H9 (cell line): Measurements from ENCODE around the gene OR9Q1. TPM values are rescaled to one million over a fixed set of nuclear protein-coding genes. Genes with fewer than 3 reads are reported as not detected.

Source experiments
- DNase-seq: peaks from one replicate; pipeline ENCODE4 v3.0.0-alpha.2; 2017
- H2AFZ ChIP-seq: one replicate; pipeline ENCODE4 v1.6.1; 2013; ENCODE audit warnings: mild to moderate bottlenecking, low read length, control low read depth, moderate library complexity
- H2AK5ac ChIP-seq: 2 replicates; pipeline ENCODE4 v1.6.1; 2013; ENCODE audit warnings: low read length, control low read depth, mixed read lengths; ENCODE audit not compliant: insufficient read length
- H2BK120ac ChIP-seq: one replicate; pipeline ENCODE4 v1.6.1; 2013; ENCODE audit warnings: low read depth, mild to moderate bottlenecking, low read length, control low read depth, inconsistent platforms; ENCODE audit not compliant: poor library complexity, severe bottlenecking
- H2BK12ac ChIP-seq: 2 replicates; pipeline ENCODE4 v1.6.1; 2013; ENCODE audit warnings: low read length, control low read depth, mixed read lengths, low read depth; ENCODE audit not compliant: insufficient read length
- H2BK15ac ChIP-seq: 2 replicates; pipeline ENCODE4 v1.6.1; 2013; ENCODE audit warnings: low read depth, low read length, control low read depth
- H2BK20ac ChIP-seq: one replicate; pipeline ENCODE4 v1.6.1; 2013; ENCODE audit warnings: low read depth, mild to moderate bottlenecking, low read length, control low read depth, inconsistent platforms; ENCODE audit not compliant: poor library complexity, severe bottlenecking
- H2BK5ac ChIP-seq: 2 replicates; pipeline ENCODE4 v1.6.1; 2013; ENCODE audit warnings: low read length, control low read depth, mixed read lengths; ENCODE audit not compliant: insufficient read length
- H3K14ac ChIP-seq: 2 replicates; pipeline ENCODE4 v1.6.1; 2013; ENCODE audit warnings: low read length, control low read depth; ENCODE audit not compliant: insufficient read depth
- H3K18ac ChIP-seq: 2 replicates; pipeline ENCODE4 v1.6.1; 2013; ENCODE audit warnings: low read depth, mild to moderate bottlenecking, mixed read lengths, low read length, control low read depth; ENCODE audit not compliant: insufficient read length
- H3K23ac ChIP-seq: 2 replicates; pipeline ENCODE4 v1.6.1; 2013; ENCODE audit warnings: low read length, control low read depth, mixed read lengths, low read depth; ENCODE audit not compliant: insufficient read length
- H3K23me2 ChIP-seq: 2 replicates; pipeline ENCODE4 v1.6.1; 2013; ENCODE audit warnings: low read depth, mild to moderate bottlenecking, mixed read lengths, low read length, control low read depth; ENCODE audit not compliant: insufficient read length, poor library complexity, severe bottlenecking
- H3K27ac ChIP-seq: 2 replicates; pipeline ENCODE4 v1.5.1; 2013; ENCODE audit warnings: low read length, control low read depth, mixed read lengths, low read depth; ENCODE audit not compliant: insufficient read length
- H3K27me3 ChIP-seq: 2 replicates; pipeline ENCODE4 v1.6.1; 2013; ENCODE audit warnings: low read length, control low read depth, inconsistent platforms; ENCODE audit not compliant: insufficient read depth
- H3K4ac ChIP-seq: 2 replicates; pipeline ENCODE4 v1.6.1; 2013; ENCODE audit warnings: low read depth, mild to moderate bottlenecking, control low read depth, inconsistent platforms, low read length, moderate library complexity
- H3K4me1 ChIP-seq: 2 replicates; pipeline ENCODE4 v1.6.1; 2013; ENCODE audit warnings: low read length, control low read depth, inconsistent platforms; ENCODE audit not compliant: insufficient read depth
- H3K4me2 ChIP-seq: 2 replicates; pipeline ENCODE4 v1.6.1; 2013; ENCODE audit warnings: low read length, control low read depth, mixed read lengths; ENCODE audit not compliant: insufficient read length, insufficient read depth
- H3K56ac ChIP-seq: 2 replicates; pipeline ENCODE4 v1.6.1; 2013; ENCODE audit warnings: low read depth, mild to moderate bottlenecking, mixed read lengths, low read length, control low read depth; ENCODE audit not compliant: insufficient read length
- H3K79me1 ChIP-seq: 2 replicates; pipeline ENCODE4 v1.6.1; 2013; ENCODE audit warnings: low read depth, mild to moderate bottlenecking, moderate library complexity, low read length, control low read depth, inconsistent platforms; ENCODE audit not compliant: insufficient read depth, poor library complexity, severe bottlenecking
- H3K79me2 ChIP-seq: 2 replicates; pipeline ENCODE4 v1.6.1; 2013; ENCODE audit warnings: low read length, control low read depth, inconsistent platforms; ENCODE audit not compliant: insufficient read depth
- H3K9ac ChIP-seq: 2 replicates; pipeline ENCODE4 v1.6.1; 2013; ENCODE audit warnings: low read length, control low read depth, mixed read lengths; ENCODE audit not compliant: insufficient read length; ENCODE audit errors: extremely low read depth
- H3K9me3 ChIP-seq: one replicate; pipeline ENCODE4 v1.6.1; 2013; ENCODE audit warnings: low read depth, low read length, inconsistent platforms; ENCODE audit not compliant: control insufficient read depth
- H3T11ph ChIP-seq: one replicate; pipeline ENCODE4 v1.6.1; 2013; ENCODE audit warnings: mild to moderate bottlenecking, low read length, control low read depth, inconsistent platforms
- H4K20me1 ChIP-seq: one replicate; pipeline ENCODE4 v1.6.1; 2013; ENCODE audit not compliant: control insufficient read depth, insufficient read length, insufficient read depth
- H4K5ac ChIP-seq: 2 replicates; pipeline ENCODE4 v1.6.1; 2013; ENCODE audit warnings: low read depth, mild to moderate bottlenecking, mixed read lengths, low read length, control low read depth; ENCODE audit not compliant: insufficient read length
- H4K8ac ChIP-seq: replicated peaks from 2 replicates; pipeline ENCODE4 v1.6.1; 2013; ENCODE audit warnings: low read length, control low read depth, mixed read lengths, low read depth; ENCODE audit not compliant: insufficient read length
- H4K91ac ChIP-seq: 2 replicates; pipeline ENCODE4 v1.6.1; 2013; ENCODE audit warnings: low read depth, mild to moderate bottlenecking, moderate library complexity, mixed read lengths, low read length, control low read depth; ENCODE audit not compliant: insufficient read length
- H3K27ac Mint-ChIP-seq, 3 experiments: 2 replicates in 2 of 3; 3 replicates in 1 of 3; pipeline ENCODE4 v1.8.0; 2020 to 2021; ENCODE audit warnings: mixed read lengths in 3 of 3, mild to moderate bottlenecking in 1 of 3, moderate library complexity in 1 of 3
- H3K27me3 Mint-ChIP-seq: 2 replicates; pipeline ENCODE4 v1.8.0; 2021; ENCODE audit warnings: low read depth, mild to moderate bottlenecking, moderate library complexity, mixed read lengths
- H3K36me3 Mint-ChIP-seq, 3 experiments: 2 replicates in 2 of 3; 3 replicates in 1 of 3; pipeline ENCODE4 v1.8.0; 2020 to 2021; ENCODE audit warnings: low read depth in 3 of 3, mixed read lengths in 3 of 3; ENCODE audit not compliant: insufficient read depth in 1 of 3
- H3K4me1 Mint-ChIP-seq, 2 experiments: 2 replicates each; pipeline ENCODE4 v1.8.0; 2020; ENCODE audit warnings: mixed read lengths in 2 of 2
- H3K4me3 Mint-ChIP-seq, 2 experiments: 2 replicates in 1 of 2; 3 replicates in 1 of 2; pipeline ENCODE4 v1.8.0; 2020 to 2021; ENCODE audit warnings: mild to moderate bottlenecking in 2 of 2, mixed read lengths in 2 of 2, moderate library complexity in 1 of 2
- H3K9me3 Mint-ChIP-seq, 2 experiments: 2 replicates in 1 of 2; 3 replicates in 1 of 2; pipeline ENCODE4 v1.8.0; 2020; ENCODE audit warnings: mild to moderate bottlenecking in 2 of 2, mixed read lengths in 2 of 2, moderate library complexity in 1 of 2
- WGBS: extraction: QIAGEN DNeasy Blood & Tissue Kit; methylation state at CpG from one replicate; pipeline ENCODE4 v1.1.7; 2013; ENCODE audit warnings: missing lambda C conversion rate, low lambda C conversion rate, mixed read lengths; ENCODE audit not compliant: insufficient read length; ENCODE audit errors: extremely low coverage; 5-methylcytosine and 5-hydroxymethylcytosine counted together
- total RNA-seq: library from RNA; stranded (reverse); gene quantifications from 2 replicates; pipeline ENCODE4 v1.2.1, GENCODE V29; 2021
- TF ChIP-seq, protein P1 (sequence below): fragments of 200-600 bp; sonication (generic); conservative IDR thresholded peaks from 3 replicates; pipeline ENCODE4 v1.8.0; 2021; ENCODE audit warnings: antibody characterized with exemption, mild to moderate bottlenecking

The OR9Q1 gene
- total RNA-seq, 1 experiment from 2014 or later, result not detected

GRCh38 chr11:58121096-58121495 lies 97.4 kb downstream of the OR9Q1 start:
- Histone ChIP-seq H3K23ac (no peak overlapping the region), H3K4me1 (no peaks in the 10 kb centered on the region), H3K4me2 (no peak overlapping the region), H3K79me1 (no peaks in the 10 kb centered on the region), H2BK15ac (no peak overlapping the region), H3K27me3 (no peaks in the 10 kb centered on the region), H3K18ac (no peak overlapping the region), H3K23me2 (no peaks in the 10 kb centered on the region), H4K5ac (no peak overlapping the region), H3K14ac (no peak overlapping the region), H2AFZ (no peak overlapping the region), H3K79me2 (no peaks in the 10 kb centered on the region), H4K91ac (no peak overlapping the region), H2AK5ac (no peak overlapping the region), H3K9me3 (no peaks in the 10 kb centered on the region), H4K20me1 (no peaks in the 10 kb centered on the region), H4K8ac (no peak overlapping the region), H3K9ac (no peak overlapping the region), H3T11ph (no peak overlapping the region), H2BK20ac (no peak overlapping the region), H3K4ac (no peak overlapping the region), H2BK12ac (no peak overlapping the region), H2BK120ac (no peak overlapping the region), H3K27ac (no peak overlapping the region), H3K56ac (no peak overlapping the region), H2BK5ac (no peak overlapping the region)
- Mint-ChIP-seq H3K4me1 (no peaks in the 10 kb centered on the region), H3K27me3 (peaks cover 2% of the 10 kb centered on the region), H3K4me3 (no peak overlapping the region), H3K36me3 (no peaks in the 10 kb centered on the region), H3K27ac (no peak overlapping the region), H3K9me3 (no peaks in the 10 kb centered on the region; a peak in 1 of 5 replicates)
- TF ChIP-seq, protein P1, sequence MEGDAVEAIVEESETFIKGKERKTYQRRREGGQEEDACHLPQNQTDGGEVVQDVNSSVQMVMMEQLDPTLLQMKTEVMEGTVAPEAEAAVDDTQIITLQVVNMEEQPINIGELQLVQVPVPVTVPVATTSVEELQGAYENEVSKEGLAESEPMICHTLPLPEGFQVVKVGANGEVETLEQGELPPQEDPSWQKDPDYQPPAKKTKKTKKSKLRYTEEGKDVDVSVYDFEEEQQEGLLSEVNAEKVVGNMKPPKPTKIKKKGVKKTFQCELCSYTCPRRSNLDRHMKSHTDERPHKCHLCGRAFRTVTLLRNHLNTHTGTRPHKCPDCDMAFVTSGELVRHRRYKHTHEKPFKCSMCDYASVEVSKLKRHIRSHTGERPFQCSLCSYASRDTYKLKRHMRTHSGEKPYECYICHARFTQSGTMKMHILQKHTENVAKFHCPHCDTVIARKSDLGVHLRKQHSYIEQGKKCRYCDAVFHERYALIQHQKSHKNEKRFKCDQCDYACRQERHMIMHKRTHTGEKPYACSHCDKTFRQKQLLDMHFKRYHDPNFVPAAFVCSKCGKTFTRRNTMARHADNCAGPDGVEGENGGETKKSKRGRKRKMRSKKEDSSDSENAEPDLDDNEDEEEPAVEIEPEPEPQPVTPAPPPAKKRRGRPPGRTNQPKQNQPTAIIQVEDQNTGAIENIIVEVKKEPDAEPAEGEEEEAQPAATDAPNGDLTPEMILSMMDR, result no peak
- WGBS, result no CpG with 5 or more reads among the region's 1 CpG
- no peak for DNase-seq
